Large intestine (tissue), 3 donors: Measurements from ENCODE around the gene COMMD1. TPM values are rescaled to one million over a fixed set of nuclear protein-coding genes. Genes with fewer than 3 reads are reported as not detected.
"Not testable (repeated sequence)": the region's sequence is repeated elsewhere in the genome, so short reads cannot be mapped to it uniquely, and the experiment has no call there.

Experiments
- DNase-seq, 2 donors: peaks; one replicate each; pipeline versions ENCODE4 v3.0.0 to v3.0.0-alpha.2; 2013
- H3K27ac ChIP-seq: one replicate; pipeline ENCODE4 v1.5.1; 2013; ENCODE audit warnings: low read length
- H3K27me3 ChIP-seq: 2 replicates; pipeline ENCODE4 v1.6.1; 2013; ENCODE audit warnings: low read length; ENCODE audit not compliant: control insufficient read depth, insufficient read depth
- H3K36me3 ChIP-seq: 2 replicates; pipeline ENCODE4 v1.6.1; 2013; ENCODE audit warnings: low read length; ENCODE audit not compliant: control insufficient read depth, insufficient read depth
- H3K4me1 ChIP-seq: one replicate; pipeline ENCODE4 v1.6.1; 2013; ENCODE audit warnings: low read length; ENCODE audit not compliant: control insufficient read depth, insufficient read depth
- H3K4me3 ChIP-seq: one replicate; pipeline ENCODE4 v1.5.1; 2013; ENCODE audit warnings: low read length
- H3K9me3 ChIP-seq: one replicate; pipeline ENCODE4 v1.6.1; 2013; ENCODE audit warnings: mild to moderate bottlenecking, low read depth, low read length, moderate library complexity; ENCODE audit not compliant: control insufficient read depth
- WGBS: methylation state at CpG from one replicate; pipeline ENCODE4 v1.1.5; 2013; ENCODE audit warnings: low lambda C conversion rate; ENCODE audit not compliant: insufficient coverage; 5-methylcytosine and 5-hydroxymethylcytosine counted together
- polyA plus RNA-seq: library from polyadenylated mRNA; unstranded; fragments of 120-200 nt; gene quantifications from one replicate; pipeline ENCODE4 v1.2.1, GENCODE V29; 2013

Gene COMMD1
- polyA plus RNA-seq, 1 donor: 38.4 TPM

DNA sequence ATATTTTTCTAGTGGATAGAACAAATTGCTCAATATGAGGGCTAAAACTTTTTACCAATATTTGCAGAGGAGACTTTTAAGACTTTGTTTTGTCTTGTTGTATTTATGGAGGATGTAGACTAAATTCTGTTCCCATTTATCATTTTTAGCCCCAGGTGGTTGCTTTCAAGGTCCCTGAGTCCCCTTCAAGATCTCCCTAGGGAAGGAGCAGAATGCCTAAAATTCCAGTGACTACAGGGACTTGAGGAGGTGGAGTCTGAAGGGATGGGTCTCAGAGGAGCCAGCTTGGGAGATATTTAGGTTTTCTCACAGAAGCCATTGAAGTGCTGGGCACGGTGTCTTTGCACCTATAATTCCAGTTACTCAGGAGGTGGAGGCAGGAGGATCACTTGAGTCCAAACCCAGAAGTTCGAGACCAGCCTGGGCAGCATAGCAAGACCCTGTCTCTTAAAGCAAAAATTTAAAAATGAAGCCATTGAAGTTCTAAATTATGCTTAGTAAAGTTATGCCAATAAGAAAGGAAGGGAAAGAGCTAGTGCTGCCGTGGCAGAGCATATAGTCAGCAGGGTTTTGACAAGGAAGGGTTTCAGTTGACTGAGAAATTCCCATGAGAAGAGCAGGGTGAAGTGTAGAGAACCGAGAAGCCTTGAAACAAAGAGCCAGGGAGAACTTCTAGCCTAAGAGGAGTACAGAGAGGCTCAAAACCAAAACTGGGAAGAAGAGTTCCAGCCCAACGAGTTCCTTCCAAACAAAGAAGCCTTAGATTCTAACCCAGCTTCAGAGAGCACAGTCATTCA lies 43.4 kb downstream of the COMMD1 start:
- no peak overlapping the region for H3K27ac ChIP-seq
- no peaks in the 10 kb centered on the region for H3K4me1 ChIP-seq
- DNase-seq: no peak
- WGBS: 100% methylated on average over 2 of the region's 5 CpGs
- H3K36me3 ChIP-seq: no peaks in the 10 kb centered on the region
- no peaks in the 10 kb centered on the region for H3K27me3 ChIP-seq
- no peak overlapping the region for H3K4me3 ChIP-seq
- peaks cover 2% of the 10 kb centered on the region for H3K9me3 ChIP-seq

DNA sequence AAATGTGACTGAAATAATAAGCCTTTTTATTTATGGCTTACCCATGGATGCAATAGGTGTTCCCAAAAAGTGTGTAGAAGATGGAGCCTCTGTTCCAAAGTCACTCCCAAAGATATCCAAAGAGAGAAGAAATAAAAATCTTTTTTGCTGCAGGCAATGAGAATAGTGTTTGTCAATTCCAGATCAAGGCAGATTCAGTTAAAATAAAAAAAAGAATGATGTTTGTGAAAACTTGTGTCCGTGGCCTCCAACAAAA lies 43.9 kb downstream of the COMMD1 start:
- Histone ChIP-seq H3K4me1 (no peaks in the 10 kb centered on the region), H3K9me3 (peaks cover 2% of the 10 kb centered on the region), H3K27ac (no peak overlapping the region), H3K27me3 (no peaks in the 10 kb centered on the region), H3K4me3 (no peak overlapping the region), H3K36me3 (no peaks in the 10 kb centered on the region)
- DNase-seq: no peak
- WGBS: no CpG with 5 or more reads among the region's 1 CpG

DNA sequence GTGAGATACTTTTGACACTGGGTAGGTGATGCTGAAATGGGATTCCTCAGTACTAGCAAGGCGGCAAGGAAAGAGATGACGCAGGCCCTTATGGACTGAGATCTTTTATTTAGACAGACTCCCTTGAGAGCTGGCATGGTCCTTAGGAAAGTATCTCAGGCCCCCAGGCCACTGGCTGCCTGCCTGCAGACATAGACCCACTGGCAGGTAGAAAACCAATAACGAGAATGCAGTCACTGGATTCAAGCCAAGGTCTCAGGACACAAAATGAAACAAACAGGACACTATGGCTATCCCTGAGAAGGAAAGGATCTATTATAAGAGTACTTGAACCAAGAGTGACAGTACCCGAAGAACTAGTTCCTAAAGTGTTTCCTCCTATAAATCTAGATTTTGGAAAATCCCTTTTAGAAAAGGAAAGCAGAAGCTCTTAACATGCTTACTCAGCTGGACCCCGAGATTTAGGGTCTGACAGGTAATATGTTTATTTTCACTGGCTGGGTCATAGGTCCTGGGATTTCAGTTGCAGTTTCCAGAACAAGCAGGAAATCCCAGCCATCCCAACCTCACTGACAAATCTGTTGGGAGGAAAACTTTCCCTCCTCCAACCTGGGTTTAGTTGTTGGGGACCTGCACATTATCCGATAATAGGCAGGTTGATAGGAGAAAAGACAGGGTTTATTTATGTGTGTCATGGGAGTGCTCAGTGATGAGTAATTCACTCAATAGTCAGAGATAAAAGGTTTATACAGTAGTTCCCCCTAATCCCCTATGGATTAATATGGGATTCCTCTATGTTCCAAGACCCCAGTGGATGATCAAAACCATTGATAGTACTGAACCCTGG lies 44.5 kb downstream of the COMMD1 start:
- no peak overlapping the region for H3K27ac ChIP-seq
- no peak for DNase-seq
- WGBS: no CpG with 5 or more reads among the region's 6 CpGs

DNA sequence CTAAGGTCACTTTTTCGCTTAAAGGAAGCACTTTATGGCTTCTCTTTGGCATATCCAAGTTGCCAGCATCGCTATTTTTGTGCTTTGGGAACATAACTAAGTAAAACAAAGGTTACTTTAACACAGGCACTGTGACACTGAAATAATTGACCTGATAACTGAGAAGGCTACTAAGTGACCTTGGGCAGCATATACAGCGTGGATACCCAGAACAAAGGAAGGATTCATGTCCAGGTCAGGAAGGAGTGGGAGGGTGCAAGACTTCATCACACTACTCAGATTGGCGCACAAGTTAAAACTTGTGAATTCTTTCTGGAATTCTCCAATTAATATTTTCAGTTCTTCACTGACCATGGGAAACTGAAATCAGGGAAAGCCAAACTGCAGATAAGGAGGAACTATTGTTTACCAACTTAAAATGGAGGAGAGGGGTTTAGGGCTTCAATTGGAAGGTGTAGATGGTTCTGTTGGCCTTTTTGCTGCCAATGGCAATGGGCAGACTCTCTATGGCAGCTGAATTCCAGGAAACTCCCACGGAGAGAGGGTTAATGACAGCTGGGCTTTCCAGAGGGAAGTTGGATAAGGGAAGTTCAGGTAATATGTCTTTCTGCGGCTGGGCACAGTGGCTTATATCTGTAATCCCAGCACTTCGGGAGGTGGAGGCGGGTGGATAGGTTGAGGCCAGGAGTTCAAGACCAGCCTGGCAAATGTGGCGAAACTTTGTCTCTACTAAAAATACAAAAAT lies 45.3 kb downstream of the COMMD1 start:
- no peak overlapping the region for H3K27ac ChIP-seq
- H3K4me3 ChIP-seq: no peak overlapping the region
- 100% methylated on average over 1 of the region's 9 CpGs for WGBS

More for the DNA sequence above, 44.5 kb downstream of the COMMD1 start:
- no peak overlapping the region for H3K4me3 ChIP-seq
- peaks cover 2% of the 10 kb centered on the region for H3K9me3 ChIP-seq
- H3K36me3 ChIP-seq: no peaks in the 10 kb centered on the region
- no peaks in the 10 kb centered on the region for H3K27me3 ChIP-seq
- no peaks in the 10 kb centered on the region for H3K4me1 ChIP-seq

GRCh38 chr2:61951881-61952280 lies 46.4 kb downstream of the COMMD1 start:
- H3K4me3 ChIP-seq: no peak overlapping the region
- no peaks in the 10 kb centered on the region for H3K4me1 ChIP-seq
- H3K27ac ChIP-seq: no peak overlapping the region
- H3K9me3 ChIP-seq: peaks cover 2% of the 10 kb centered on the region
- no CpG with 5 or more reads among the region's 2 CpGs for WGBS
- no peak for DNase-seq
- H3K27me3 ChIP-seq: no peaks in the 10 kb centered on the region
- no peaks in the 10 kb centered on the region for H3K36me3 ChIP-seq

More for the DNA sequence above, 45.3 kb downstream of the COMMD1 start:
- DNase-seq: no peak
- H3K9me3 ChIP-seq: peaks cover 2% of the 10 kb centered on the region
- no peaks in the 10 kb centered on the region for H3K27me3 ChIP-seq
- no peaks in the 10 kb centered on the region for H3K4me1 ChIP-seq
- H3K36me3 ChIP-seq: no peaks in the 10 kb centered on the region

- Histone ChIP-seq H3K27me3 (no peaks in the 10 kb centered on the region), H3K36me3 (no peaks in the 10 kb centered on the region), H3K27ac (no peak overlapping the region), H3K4me3 (no peak overlapping the region), H3K4me1 (no peaks in the 10 kb centered on the region), H3K9me3 (peaks cover 2% of the 10 kb centered on the region)
- DNase-seq: no peak
- WGBS: no CpG with 5 or more reads among the region's 1 CpG
Observed at GRCh38 chr2:61952288-61952687, 46.8 kb downstream of the COMMD1 start.

GRCh38 chr2:61954856-61955255 lies 49.4 kb downstream of the COMMD1 start:
- not testable (repeated sequence) for H3K27me3 ChIP-seq, H3K4me3 ChIP-seq, H3K36me3 ChIP-seq, H3K4me1 ChIP-seq, H3K9me3 ChIP-seq, H3K27ac ChIP-seq, DNase-seq
- no CpG with 5 or more reads among the region's 9 CpGs for WGBS

- H3K27ac ChIP-seq: no peak overlapping the region
- H3K4me3 ChIP-seq: no peak overlapping the region
- no peaks in the 10 kb centered on the region for H3K27me3 ChIP-seq
- 100% methylated on average over 2 of the region's 7 CpGs for WGBS
- DNase-seq: peak; percentile 8 to 32
- no peaks in the 10 kb centered on the region for H3K36me3 ChIP-seq
- H3K9me3 ChIP-seq: peaks cover 5% of the 10 kb centered on the region
- H3K4me1 ChIP-seq: peaks cover 6% of the 10 kb centered on the region
Observed at GRCh38 chr2:61959381-61960293, 54.2 kb downstream of the COMMD1 start.

DNA sequence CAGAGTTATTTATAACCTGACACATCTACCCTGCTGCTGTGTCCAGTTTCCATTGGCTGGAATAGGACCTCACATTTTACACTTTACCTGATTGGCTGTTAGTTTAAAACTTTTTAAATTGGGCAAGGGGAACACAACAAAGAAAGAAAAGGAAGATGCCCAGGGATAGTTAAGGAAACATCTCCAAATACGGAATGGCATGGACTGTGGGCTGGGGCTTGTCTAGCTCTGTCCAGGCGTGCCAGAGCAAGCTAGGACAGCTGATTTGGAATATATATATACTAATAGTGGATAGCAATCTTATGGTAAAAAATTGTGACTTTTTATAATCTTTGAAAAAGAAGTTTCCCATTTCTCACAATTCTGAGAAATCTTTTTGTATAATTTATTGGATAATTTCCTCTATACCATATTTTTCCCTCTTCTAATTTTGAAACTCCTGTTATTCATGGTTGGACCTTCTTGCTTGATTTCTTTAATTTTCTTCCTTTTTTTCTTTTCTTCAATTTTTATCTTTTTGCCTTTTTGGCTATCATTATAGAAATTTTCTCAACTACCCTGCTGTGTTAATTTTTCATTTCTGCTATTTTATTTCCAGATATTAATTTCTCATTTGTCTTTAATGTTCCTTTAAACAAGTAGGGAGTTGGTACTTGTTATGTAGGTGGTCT lies 55.9 kb downstream of the COMMD1 start:
- H3K27me3 ChIP-seq: no peaks in the 10 kb centered on the region
- peaks cover 6% of the 10 kb centered on the region for H3K4me1 ChIP-seq
- H3K27ac ChIP-seq: peak overlapping the region; percentile 73
- H3K36me3 ChIP-seq: no peaks in the 10 kb centered on the region
- H3K4me3 ChIP-seq: no peak overlapping the region
- H3K9me3 ChIP-seq: peaks cover 5% of the 10 kb centered on the region
- WGBS: no CpG with 5 or more reads among the region's 2 CpGs
- no peak for DNase-seq
